ENCODE data around the gene ANKRD13A. TPM values are rescaled to one million over a fixed set of nuclear protein-coding genes. Genes with fewer than 3 reads are reported as not detected.

Gene ANKRD13A
- polyA plus RNA-seq, 1 experiment: 268 TPM

DNA sequence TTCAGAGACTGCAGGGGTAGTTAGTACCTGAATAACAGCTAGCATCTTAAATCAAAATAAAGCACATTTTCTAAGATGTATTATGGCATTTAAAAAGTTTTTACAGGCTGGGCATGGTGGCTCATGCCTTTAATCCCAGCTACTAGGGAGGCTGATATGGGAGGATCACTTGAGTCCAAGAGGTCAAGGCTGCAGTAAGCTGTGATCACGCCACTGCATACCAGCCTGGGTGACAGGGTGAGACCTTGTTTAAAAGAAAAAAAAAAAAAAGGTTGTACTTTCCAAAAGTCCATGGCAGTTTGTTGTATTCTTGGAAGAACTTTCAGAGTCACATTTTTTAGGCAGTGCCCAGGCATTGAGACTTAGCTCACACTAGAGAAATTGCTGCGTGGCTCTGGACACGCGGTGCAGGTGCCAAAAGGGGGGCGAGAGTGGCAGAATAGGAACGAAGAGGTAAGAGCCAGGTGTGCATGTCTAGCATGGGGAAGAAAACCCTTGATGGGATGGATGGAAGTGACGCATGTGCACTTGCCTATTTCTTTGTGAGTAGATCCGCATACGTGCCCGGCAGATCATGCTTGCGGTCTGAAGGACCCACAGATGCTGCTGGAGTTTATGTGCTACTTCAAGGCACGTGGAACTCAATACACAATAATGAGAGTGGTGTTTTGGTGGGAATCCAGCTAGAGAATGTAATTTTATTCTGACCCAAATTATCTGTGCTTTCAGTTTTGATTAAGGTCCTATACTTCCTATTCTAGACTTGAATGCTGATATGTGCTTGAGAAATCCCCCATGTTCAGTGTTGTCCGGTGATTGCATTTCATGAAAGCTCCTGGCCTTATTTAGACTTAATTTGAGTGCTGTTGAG, 11.9 kb downstream of the ANKRD13A start:
- no peak for DNase-seq (ENCODE audit: low read depth)
- Histone ChIP-seq H3K4me3 (ENCODE audit: low read depth, low read length) (no peak overlapping the region), H3K36me3 (ENCODE audit: control insufficient read depth, insufficient read depth, low read length) (peaks cover 17% of the 10 kb centered on the region), H3K27me3 (ENCODE audit: control insufficient read depth, insufficient read depth, low read length) (no peaks in the 10 kb centered on the region)
- ChIA-PET POLR2A (interaction anchor here (0.7 kb wide), 1 partner anchor 15 kb away, joined by 6 read pairs; no protein-coding TSS in a partner anchor), CTCF (interaction anchor here (2.8 kb wide), 1 partner anchor 9 kb away, joined by 11 read pairs; no protein-coding TSS in a partner anchor)
- TF ChIP-seq, protein P1, sequence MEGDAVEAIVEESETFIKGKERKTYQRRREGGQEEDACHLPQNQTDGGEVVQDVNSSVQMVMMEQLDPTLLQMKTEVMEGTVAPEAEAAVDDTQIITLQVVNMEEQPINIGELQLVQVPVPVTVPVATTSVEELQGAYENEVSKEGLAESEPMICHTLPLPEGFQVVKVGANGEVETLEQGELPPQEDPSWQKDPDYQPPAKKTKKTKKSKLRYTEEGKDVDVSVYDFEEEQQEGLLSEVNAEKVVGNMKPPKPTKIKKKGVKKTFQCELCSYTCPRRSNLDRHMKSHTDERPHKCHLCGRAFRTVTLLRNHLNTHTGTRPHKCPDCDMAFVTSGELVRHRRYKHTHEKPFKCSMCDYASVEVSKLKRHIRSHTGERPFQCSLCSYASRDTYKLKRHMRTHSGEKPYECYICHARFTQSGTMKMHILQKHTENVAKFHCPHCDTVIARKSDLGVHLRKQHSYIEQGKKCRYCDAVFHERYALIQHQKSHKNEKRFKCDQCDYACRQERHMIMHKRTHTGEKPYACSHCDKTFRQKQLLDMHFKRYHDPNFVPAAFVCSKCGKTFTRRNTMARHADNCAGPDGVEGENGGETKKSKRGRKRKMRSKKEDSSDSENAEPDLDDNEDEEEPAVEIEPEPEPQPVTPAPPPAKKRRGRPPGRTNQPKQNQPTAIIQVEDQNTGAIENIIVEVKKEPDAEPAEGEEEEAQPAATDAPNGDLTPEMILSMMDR (IDR thresholded peaks at IDR 0.05; ENCODE audit: insufficient read depth, low read depth, low read length): no peak

DNA sequence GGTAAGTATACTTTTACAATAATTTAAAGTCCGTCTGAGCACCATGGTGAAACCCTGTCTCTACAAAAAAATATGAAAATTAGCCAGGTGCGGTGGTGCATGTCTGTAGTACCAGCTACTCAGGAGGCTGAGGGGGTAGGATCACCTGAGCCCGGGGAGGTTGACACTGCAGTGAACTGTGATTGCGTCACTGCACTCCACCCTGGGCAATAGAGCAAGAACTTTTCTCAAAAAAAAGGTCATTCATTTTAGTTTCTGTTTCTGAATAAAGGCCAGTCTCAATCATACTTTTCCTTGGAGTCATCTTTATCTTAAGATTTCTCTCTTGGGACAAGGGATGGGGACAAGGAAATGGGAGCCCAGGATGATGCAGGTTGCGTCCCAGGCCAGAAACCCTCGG, 12.9 kb downstream of the ANKRD13A start:
- Histone ChIP-seq H3K36me3 (ENCODE audit: control insufficient read depth, insufficient read depth, low read length) (peaks cover 20% of the 10 kb centered on the region), H3K4me3 (ENCODE audit: low read depth, low read length) (no peak overlapping the region), H3K27me3 (ENCODE audit: control insufficient read depth, insufficient read depth, low read length) (no peaks in the 10 kb centered on the region)
- DNase-seq (ENCODE audit: low read depth): no peak
- TF ChIP-seq, protein P1 (IDR thresholded peaks at IDR 0.05; ENCODE audit: insufficient read depth, low read depth, low read length): no peak
- POLR2A ChIA-PET: no interaction called here
- CTCF ChIA-PET: interaction anchor here (1.0 to 2.8 kb wide), 2 partner anchors 8 kb away, joined by 3 to 11 read pairs; no protein-coding TSS in a partner anchor

DNA sequence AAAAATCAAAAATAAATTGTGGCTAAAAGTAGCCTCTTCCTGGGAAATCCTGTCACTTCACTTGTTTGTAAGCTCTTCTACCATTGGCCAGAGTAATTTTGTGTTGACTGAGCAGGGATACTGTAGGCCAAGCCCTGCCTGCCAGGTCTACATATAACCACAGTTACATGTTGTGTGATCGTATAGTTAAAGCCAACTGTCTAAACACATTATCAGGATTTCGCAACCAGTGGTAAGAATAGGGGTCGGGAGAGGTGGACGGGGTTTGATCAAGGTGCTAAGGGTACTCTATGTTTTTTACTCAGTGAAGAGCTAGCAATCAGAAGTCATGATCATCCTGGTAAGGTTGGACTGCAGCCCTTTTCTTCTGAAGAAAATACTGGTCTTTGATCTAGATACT, 13.4 kb downstream of the ANKRD13A start:
- H3K4me3 ChIP-seq (ENCODE audit: low read depth, low read length): no peak overlapping the region
- CTCF ChIA-PET: interaction anchor here (0.7 to 2.8 kb wide), 3 partner anchors 8 to 84 kb away, joined by 3 to 11 read pairs (median 3); no protein-coding TSS in a partner anchor
- POLR2A ChIA-PET: no interaction called here
- H3K36me3 ChIP-seq (ENCODE audit: control insufficient read depth, insufficient read depth, low read length): peaks cover 20% of the 10 kb centered on the region
- DNase-seq (ENCODE audit: low read depth): no peak
- H3K27me3 ChIP-seq (ENCODE audit: control insufficient read depth, insufficient read depth, low read length): no peaks in the 10 kb centered on the region
- TF ChIP-seq, protein P1 (IDR thresholded peaks at IDR 0.05; ENCODE audit: insufficient read depth, low read depth, low read length): no peak

DNA sequence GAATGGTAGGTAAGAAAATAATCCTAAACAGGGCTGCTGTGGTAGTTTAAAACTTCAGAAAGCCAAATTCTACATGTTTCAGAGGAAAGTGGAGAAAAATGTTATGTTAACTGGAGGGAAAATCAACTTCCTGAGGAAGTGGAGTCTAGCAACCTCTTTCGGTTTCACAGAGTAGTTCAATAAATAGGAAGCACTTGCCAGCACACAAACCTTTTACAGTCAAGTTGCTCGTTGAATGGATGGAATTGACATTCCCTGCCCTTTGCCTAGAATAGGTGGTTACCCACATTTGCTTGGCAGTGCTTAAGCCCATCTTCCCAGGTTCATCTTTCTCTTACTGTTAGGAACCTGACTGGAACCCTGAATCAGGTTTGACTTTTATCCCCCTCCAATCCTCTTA, 15.9 kb downstream of the ANKRD13A start:
- TF ChIP-seq, protein P1 (IDR thresholded peaks at IDR 0.05; ENCODE audit: insufficient read depth, low read depth, low read length): no peak
- no peaks in the 10 kb centered on the region for H3K27me3 ChIP-seq (ENCODE audit: control insufficient read depth, insufficient read depth, low read length)
- DNase-seq (ENCODE audit: low read depth): no peak
- H3K4me3 ChIP-seq (ENCODE audit: low read depth, low read length): no peak overlapping the region
- ChIA-PET CTCF (no interaction called here), POLR2A (no interaction called here)
- peaks cover 29% of the 10 kb centered on the region for H3K36me3 ChIP-seq (ENCODE audit: control insufficient read depth, insufficient read depth, low read length)

DNA sequence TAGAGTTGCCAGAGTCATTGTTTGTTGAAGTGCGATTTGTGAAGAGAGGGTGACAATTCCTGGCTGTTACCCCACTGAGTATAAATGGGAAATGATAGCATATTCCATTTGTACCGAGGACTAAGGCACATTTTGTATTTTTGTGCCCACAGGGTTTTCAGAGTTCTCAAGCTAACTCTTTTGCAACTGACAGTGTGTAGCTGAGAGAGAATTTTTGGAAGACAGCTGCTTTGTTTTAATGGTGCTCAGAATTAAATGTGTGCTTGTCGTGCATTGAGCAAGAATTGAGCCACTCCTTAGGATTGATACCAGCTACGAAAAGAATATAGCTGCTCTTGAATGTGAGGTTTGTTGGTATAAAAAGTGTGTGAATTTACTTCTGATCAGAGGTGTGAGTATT, 21.7 kb downstream of the ANKRD13A start:
- POLR2A ChIA-PET: interaction anchor here (0.7 kb wide), 1 partner anchor 17 kb away, joined by 8 read pairs; no protein-coding TSS in a partner anchor
- Histone ChIP-seq H3K4me3 (ENCODE audit: low read depth, low read length) (no peak overlapping the region), H3K27me3 (ENCODE audit: control insufficient read depth, insufficient read depth, low read length) (no peaks in the 10 kb centered on the region), H3K36me3 (ENCODE audit: control insufficient read depth, insufficient read depth, low read length) (peaks cover 21% of the 10 kb centered on the region)
- TF ChIP-seq, protein P1 (IDR thresholded peaks at IDR 0.05; ENCODE audit: insufficient read depth, low read depth, low read length): no peak
- CTCF ChIA-PET: interaction anchor here (0.9 to 2.0 kb wide), 3 partner anchors 9 to 23 kb away, joined by 3 to 11 read pairs (median 7); no protein-coding TSS in a partner anchor
- DNase-seq (ENCODE audit: low read depth): no peak

Data from BJ (cell line).